Endothelial cell of umbilical vein (primary cell): ENCODE results near the gene GPR135. TPM values are rescaled to one million over a fixed set of nuclear protein-coding genes. Genes with fewer than 3 reads are reported as not detected.

Source experiments
- BruUV-seq: library from RNA; stranded (reverse); fragments of 400-500 nt; replicated peaks from 2 replicates; lab custom pipeline; 2021; lab: Mats Ljungman, UMichigan
- CTCF ChIA-PET: fragments of 300-600, 350-600 bp; sonication (Branson Sonifier 250); formaldehyde crosslinking; loops from one replicate; lab custom pipeline; 2021; ENCODE audit warnings: antibody characterized with exemption, inconsistent platforms; lab: Charles Lee
- POLR2A ChIA-PET: fragments of 300-600, 350-600 bp; sonication (Branson Sonifier 250); formaldehyde crosslinking; loops from one replicate; lab custom pipeline; 2021; ENCODE audit warnings: antibody characterized with exemption, inconsistent platforms; lab: Charles Lee
- DNase-seq: peaks from one replicate; pipeline ENCODE4 v3.0.0-alpha.2; 2011; ENCODE audit warnings: low read depth, low spot score
- FAIRE-seq: peaks from 2 replicates; lab custom pipeline; 2011; peaks lifted over from hg19 to GRCh38; lab: Jason Lieb, UNC
- H2AFZ ChIP-seq: 2 replicates; pipeline ENCODE4 v1.6.0; 2012; ENCODE audit warnings: low read depth, low read length, control low read depth, inconsistent platforms
- H3K27ac ChIP-seq: 2 replicates; pipeline ENCODE4 v1.5.1; 2011; ENCODE audit warnings: low read depth, mild to moderate bottlenecking, control low read depth, low read length, moderate library complexity; ENCODE audit not compliant: insufficient read depth
- H3K27me3 ChIP-seq, 2 experiments: 2 replicates each; pipeline versions ENCODE4 v1.6.0 to v1.6.1; 2011; ENCODE audit warnings: low read length in 2 of 2, mixed read lengths in 1 of 2; ENCODE audit not compliant: control insufficient read depth in 2 of 2, insufficient read depth in 2 of 2
- H3K36me3 ChIP-seq, 2 experiments: 2 replicates in 1 of 2; 3 replicates in 1 of 2; pipeline ENCODE4 v1.5.1; 2011; ENCODE audit warnings: low read length in 2 of 2, mild to moderate bottlenecking in 1 of 2, moderate library complexity in 1 of 2; ENCODE audit not compliant: control insufficient read depth in 2 of 2, insufficient read depth in 2 of 2; ENCODE audit errors: extremely low read depth in 1 of 2
- H3K4me1 ChIP-seq: 3 replicates; pipeline ENCODE4 v1.5.1; 2011; ENCODE audit warnings: mild to moderate bottlenecking, low read length; ENCODE audit not compliant: control insufficient read depth, insufficient read depth; ENCODE audit errors: extremely low read depth
- H3K4me2 ChIP-seq: 2 replicates; pipeline ENCODE4 v1.6.1; 2011; ENCODE audit warnings: low read length, control low read depth, mixed read lengths; ENCODE audit not compliant: insufficient read depth
- H3K4me3 ChIP-seq, 3 experiments: fragments of 200-600 bp in 1 of 3; sonication (generic), shearing (Covaris generic) in 1 of 3; replicated peaks in 1 of 3; 2 replicates each; pipeline ENCODE4 v1.5.1; 2011 to 2016; ENCODE audit warnings: control low read depth in 3 of 3, low read length in 3 of 3, mild to moderate bottlenecking in 2 of 3, inconsistent platforms in 1 of 3, low read depth in 1 of 3, moderate library complexity in 1 of 3; ENCODE audit not compliant: insufficient read depth in 1 of 3
- H3K79me2 ChIP-seq: 2 replicates; pipeline ENCODE4 v1.6.0; 2012; ENCODE audit warnings: low read length, inconsistent platforms; ENCODE audit not compliant: control insufficient read depth, insufficient read depth
- H3K9ac ChIP-seq: replicated peaks from 2 replicates; pipeline ENCODE3; 2011; ENCODE audit warnings: low read length, control low read depth; ENCODE audit not compliant: insufficient read depth; ENCODE audit errors: extremely low read depth
- H3K9me1 ChIP-seq: replicated peaks from 3 replicates; pipeline ENCODE4 v1.6.0; 2011; ENCODE audit warnings: mild to moderate bottlenecking, low read length; ENCODE audit not compliant: control insufficient read depth, insufficient read depth; ENCODE audit errors: extremely low read depth
- H3K9me3 ChIP-seq: replicated peaks from 2 replicates; pipeline ENCODE4 v1.5.1; 2012; ENCODE audit warnings: low read length, inconsistent platforms; ENCODE audit not compliant: control insufficient read depth, insufficient read depth
- H4K20me1 ChIP-seq: replicated peaks from 2 replicates; pipeline ENCODE3; 2011; ENCODE audit warnings: mild to moderate bottlenecking, low read length; ENCODE audit not compliant: control insufficient read depth, insufficient read depth; ENCODE audit errors: extremely low read depth
- FOS ChIP-seq: IDR thresholded peaks from 2 replicates; pipeline ENCODE4 v1.6.1; 2011; ENCODE audit warnings: mild to moderate bottlenecking, low read length, moderate library complexity, borderline replicate concordance; ENCODE audit not compliant: insufficient read depth
- JUN ChIP-seq: IDR thresholded peaks from 2 replicates; pipeline ENCODE4 v1.6.1; 2011; ENCODE audit warnings: borderline replicate concordance, low read depth; ENCODE audit not compliant: insufficient read length, insufficient read depth
- POLR2A ChIP-seq: IDR thresholded peaks from 2 replicates; pipeline ENCODE4 v1.6.1; 2012; ENCODE audit warnings: low read depth, mild to moderate bottlenecking, control low read depth, low read length
- POLR2AphosphoS5 ChIP-seq: IDR thresholded peaks from 2 replicates; pipeline ENCODE4 v1.6.1; 2012; ENCODE audit warnings: low read depth, mild to moderate bottlenecking, control low read depth, low read length, moderate library complexity; ENCODE audit not compliant: insufficient read depth
- dilution Hi-C: fragments of 300-500 bp; cut with MboI; formaldehyde crosslinking; loops from one replicate; pipeline ENCODE4 v1.15.0; 2019; ENCODE audit warnings: low sequenced_read_pairs; ENCODE audit not compliant: extremely low pct_ligation_motif_present
- intact Hi-C: fragments of 100-400 bp; cut with micrococcal nuclease; formaldehyde crosslinking; loops from one replicate; pipeline ENCODE4 v1.10.0; 2022
- polyA plus RNA-seq, 4 experiments: library from polyadenylated mRNA; depleted of rRNA in 3 of 4; stranded (reverse) in 3 of 4; unstranded in 1 of 4; fragments of >200 nt; gene quantifications; 2 replicates each; pipeline versions ENCODE4 v1.2.1 to v1.2.3, GENCODE V29; 2011 to 2012; ENCODE audit warnings: missing spikeins in 1 of 4
- total RNA-seq: library from RNA; stranded (reverse); gene quantifications from 2 replicates; pipeline ENCODE4 v1.2.3, GENCODE V29; 2021
- TF ChIP-seq, protein P1 (sequence below), 2 donors: IDR thresholded peaks; 1 replicate in 1 of 2; 2 replicates in 1 of 2; pipeline ENCODE4 v1.5.1; 2011; ENCODE audit warnings: low read length in 2 of 2, mild to moderate bottlenecking in 2 of 2, moderate library complexity in 2 of 2, control low read depth in 1 of 2, inconsistent platforms in 1 of 2, low read depth in 1 of 2; ENCODE audit not compliant: insufficient read depth in 1 of 2; ENCODE audit errors: extremely low read depth in 1 of 2

GPR135 gene
- total and polyA plus RNA-seq, 2 donors (not counting 3 experiments of a cell fraction or from before 2014, with no cell fraction given), result 0.80 to 3.4 TPM

DNA sequence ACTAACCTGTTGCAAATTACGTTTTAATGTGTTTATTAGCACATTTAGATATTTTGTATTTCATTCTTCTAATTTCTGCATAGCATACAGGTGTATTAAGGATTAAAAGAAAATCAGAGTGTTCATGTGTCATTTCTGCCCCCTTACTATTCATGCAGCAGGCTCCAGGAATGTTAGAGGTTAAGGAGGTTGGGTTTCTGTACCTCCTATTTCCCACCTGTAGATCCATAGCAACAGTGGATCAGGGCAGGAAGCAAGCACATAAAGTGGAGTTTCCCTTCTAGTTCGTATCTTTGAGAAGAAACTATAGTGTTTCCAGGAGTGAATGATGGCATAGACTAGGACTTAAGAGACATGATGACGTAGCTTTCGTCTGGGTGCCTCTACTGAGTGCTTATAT, 38.1 kb upstream of the GPR135 start:
- intact Hi-C loops (loop anchor here (10.0 kb wide), 1 partner anchor 662 kb away; the partner anchor contains the start of gene DHRS7), dilution Hi-C loops (no loop called here)
- Histone ChIP-seq H3K9me1 (no peaks in the 10 kb centered on the region), H3K9ac (no peak overlapping the region), H3K27me3 (no peaks in the 10 kb centered on the region), H2AFZ (no peak overlapping the region), H3K4me3 (no peak overlapping the region), H3K79me2 (no peaks in the 10 kb centered on the region), H3K4me1 (no peaks in the 10 kb centered on the region), H3K4me2 (no peak overlapping the region), H3K36me3 (peaks cover 0 to 7% of the 10 kb centered on the region in 2 experiments), H3K9me3 (no peaks in the 10 kb centered on the region), H4K20me1 (no peaks in the 10 kb centered on the region), H3K27ac (no peak overlapping the region)
- BruUV-seq, result no TSS peak
- ChIA-PET POLR2A (no interaction called here), CTCF (interaction anchor here (1.2 to 1.3 kb wide), 2 partner anchors 9 kb away, joined by 3 to 5 read pairs; no protein-coding TSS in a partner anchor)
- TF ChIP-seq JUN (no peak), POLR2AphosphoS5 (no peak)
- DNase-seq (no peak), FAIRE-seq (no peak)

DNA sequence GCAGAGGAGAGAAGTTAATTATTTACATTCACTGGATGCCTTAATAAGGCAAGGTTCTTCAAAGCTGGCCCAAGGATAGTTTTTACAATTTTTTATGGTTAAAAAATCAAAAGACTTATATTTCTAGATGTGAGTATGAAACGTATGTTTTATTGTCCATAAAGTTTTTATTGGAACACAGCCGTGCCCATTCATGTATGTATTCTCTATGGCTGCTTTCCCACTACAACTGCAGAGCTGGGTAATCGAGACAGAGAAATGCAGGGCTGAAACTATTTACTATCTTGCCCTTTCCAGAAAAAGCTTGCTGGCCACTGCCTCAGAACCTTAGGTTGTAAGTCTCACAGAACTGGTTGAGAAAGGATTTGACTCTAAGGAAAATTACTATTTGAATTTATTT, 35.6 kb upstream of the GPR135 start:
- intact Hi-C loops, result loop anchor here (10.0 kb wide), 1 partner anchor 664 kb away; the partner anchor contains the start of gene DHRS7

More for the DNA sequence above, 35.6 kb upstream of the GPR135 start:
- H3K4me3 ChIP-seq, result no peak overlapping the region
- no peaks in the 10 kb centered on the region for H3K27me3 ChIP-seq
- TF ChIP-seq FOS, result no peak
- TF ChIP-seq, protein P1, sequence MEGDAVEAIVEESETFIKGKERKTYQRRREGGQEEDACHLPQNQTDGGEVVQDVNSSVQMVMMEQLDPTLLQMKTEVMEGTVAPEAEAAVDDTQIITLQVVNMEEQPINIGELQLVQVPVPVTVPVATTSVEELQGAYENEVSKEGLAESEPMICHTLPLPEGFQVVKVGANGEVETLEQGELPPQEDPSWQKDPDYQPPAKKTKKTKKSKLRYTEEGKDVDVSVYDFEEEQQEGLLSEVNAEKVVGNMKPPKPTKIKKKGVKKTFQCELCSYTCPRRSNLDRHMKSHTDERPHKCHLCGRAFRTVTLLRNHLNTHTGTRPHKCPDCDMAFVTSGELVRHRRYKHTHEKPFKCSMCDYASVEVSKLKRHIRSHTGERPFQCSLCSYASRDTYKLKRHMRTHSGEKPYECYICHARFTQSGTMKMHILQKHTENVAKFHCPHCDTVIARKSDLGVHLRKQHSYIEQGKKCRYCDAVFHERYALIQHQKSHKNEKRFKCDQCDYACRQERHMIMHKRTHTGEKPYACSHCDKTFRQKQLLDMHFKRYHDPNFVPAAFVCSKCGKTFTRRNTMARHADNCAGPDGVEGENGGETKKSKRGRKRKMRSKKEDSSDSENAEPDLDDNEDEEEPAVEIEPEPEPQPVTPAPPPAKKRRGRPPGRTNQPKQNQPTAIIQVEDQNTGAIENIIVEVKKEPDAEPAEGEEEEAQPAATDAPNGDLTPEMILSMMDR (IDR thresholded peaks at IDR 0.05; ENCODE audit: extremely low read depth in 1 of 2, insufficient read depth in 1 of 2, low read depth in 1 of 2, low read length in 2 of 2), result no peak
- no peak for TF ChIP-seq POLR2A
- no peak overlapping the region for H2AFZ ChIP-seq
- ChIA-PET POLR2A (no interaction called here), CTCF (interaction anchor here (0.9 to 1.3 kb wide), 3 partner anchors 11 to 70 kb away, joined by 3 to 4 read pairs (median 3); no protein-coding TSS in a partner anchor)
- no TSS peak for BruUV-seq
- H3K9me1 ChIP-seq, result no peaks in the 10 kb centered on the region
- H3K4me1 ChIP-seq, result no peaks in the 10 kb centered on the region
- FAIRE-seq, result no peak
- dilution Hi-C loops, result no loop called here
- peaks cover 0 to 7% of the 10 kb centered on the region in 2 experiments for H3K36me3 ChIP-seq
- no peaks in the 10 kb centered on the region for H4K20me1 ChIP-seq
- no peaks in the 10 kb centered on the region for H3K9me3 ChIP-seq
- H3K9ac ChIP-seq, result no peak overlapping the region
- DNase-seq, result no peak
- no peak overlapping the region for H3K4me2 ChIP-seq
- no peaks in the 10 kb centered on the region for H3K79me2 ChIP-seq
- no peak overlapping the region for H3K27ac ChIP-seq
